Right renal cortex interstitium (tissue), 3 donors: Measurements from ENCODE around the gene MASP1. TPM values are rescaled to one million over a fixed set of nuclear protein-coding genes. Genes with fewer than 3 reads are reported as not detected.

Source experiments
- DNase-seq, 3 donors: peaks; one replicate each; pipeline ENCODE4 v3.0.0-alpha.2; 2013; ENCODE audit warnings: low read depth in 3 of 3, low spot score in 2 of 3
- polyA plus RNA-seq, 3 donors: library from polyadenylated mRNA; unstranded; fragments of 120-200 nt; gene quantifications; one replicate each; pipeline ENCODE4 v1.2.1, GENCODE V29; 2013; ENCODE audit not compliant: insufficient read length in 3 of 3

The MASP1 gene
- polyA plus RNA-seq, 3 donors, result 6.6 to 9.3 (median 8.1) TPM

GRCh38 chr3:187193181-187193580 lies 98.4 kb downstream of the MASP1 start:
- DNase-seq, result no peak

GRCh38 chr3:187191271-187191670 lies 100.3 kb downstream of the MASP1 start:
- no peak for DNase-seq

- DNase-seq, result no peak
Measured at GRCh38 chr3:187188931-187189330, 102.6 kb downstream of the MASP1 start.

GRCh38 chr3:187186801-187187421 lies 104.6 kb downstream of the MASP1 start:
- no peak for DNase-seq

- DNase-seq, result no peak
Measured at GRCh38 chr3:187186375-187186774, 105.2 kb downstream of the MASP1 start.

GRCh38 chr3:187185759-187186158 lies 105.8 kb downstream of the MASP1 start:
- no peak for DNase-seq

Other genes with a start within 250 kb of the MASP1 start
- 10 to 100 TPM; 16.8 to 19.2 (median 19.2) TPM for gene RPL39L, start 152.2 kb downstream of the MASP1 start, polyA plus RNA-seq
- not detected for gene RTP1, start 94.3 kb downstream of the MASP1 start, polyA plus RNA-seq
- gene RTP4, start 76.6 kb upstream of the MASP1 start, polyA plus RNA-seq, result under 1 TPM; 0.71 to 0.99 (median 0.82) TPM